ENCODE data around the gene CCDC178. TPM values are rescaled to one million over a fixed set of nuclear protein-coding genes. Genes with fewer than 3 reads are reported as not detected.
"Not testable (repeated sequence)": the region's sequence is repeated elsewhere in the genome, so short reads cannot be mapped to it uniquely, and the experiment has no call there.

Gene CCDC178
- total RNA-seq, 1 donor from 2014 or later: 0.35 TPM

- no peak for DNase-seq
- intact Hi-C loops (cut with DNase I): no loop called here
- ATAC-seq (ENCODE audit: poor library complexity): no peak
Measured at GRCh38 chr18:33157893-33158292, 282.6 kb downstream of the CCDC178 start.

GRCh38 chr18:33156906-33157470 lies 283.5 kb downstream of the CCDC178 start:
- no peak for ATAC-seq (ENCODE audit: poor library complexity)
- intact Hi-C loops (cut with DNase I): no loop called here
- no peak for DNase-seq

- intact Hi-C loops (cut with DNase I): no loop called here
- ATAC-seq (ENCODE audit: poor library complexity) (no peak), DNase-seq (no peak)
Measured at GRCh38 chr18:33154049-33154448, 286.5 kb downstream of the CCDC178 start.

GRCh38 chr18:33152376-33152775 lies 288.1 kb downstream of the CCDC178 start:
- DNase-seq: no peak
- no peak for ATAC-seq (ENCODE audit: poor library complexity)
- intact Hi-C loops (cut with DNase I): no loop called here

- DNase-seq; intact Hi-C loops (cut with DNase I); ATAC-seq (ENCODE audit: poor library complexity): not testable (repeated sequence)
Measured at GRCh38 chr18:33147811-33148210, 292.7 kb downstream of the CCDC178 start.

- DNase-seq (no peak), ATAC-seq (ENCODE audit: poor library complexity) (no peak)
- intact Hi-C loops (cut with DNase I): no loop called here
Measured at GRCh38 chr18:33146014-33146413, 294.5 kb downstream of the CCDC178 start.

- intact Hi-C loops (cut with DNase I): no loop called here
- DNase-seq (no peak), ATAC-seq (ENCODE audit: poor library complexity) (no peak)
Measured at GRCh38 chr18:33135951-33136660, 304.4 kb downstream of the CCDC178 start.

GRCh38 chr18:33132657-33133056 lies 307.9 kb downstream of the CCDC178 start:
- ATAC-seq (ENCODE audit: poor library complexity): no peak
- no peak for DNase-seq
- intact Hi-C loops (cut with DNase I): no loop called here

- no peak for DNase-seq
- intact Hi-C loops (cut with DNase I): no loop called here
- no peak for ATAC-seq (ENCODE audit: poor library complexity)
Measured at GRCh38 chr18:33128581-33128980, 311.9 kb downstream of the CCDC178 start.

GRCh38 chr18:33123862-33124518 lies 316.5 kb downstream of the CCDC178 start:
- no peak for DNase-seq
- ATAC-seq (ENCODE audit: poor library complexity): no peak
- intact Hi-C loops (cut with DNase I): no loop called here

- DNase-seq (no peak), ATAC-seq (ENCODE audit: poor library complexity) (no peak)
- intact Hi-C loops (cut with DNase I): no loop called here
Measured at GRCh38 chr18:33116376-33116775, 324.1 kb downstream of the CCDC178 start.

GRCh38 chr18:33115917-33116316 lies 324.6 kb downstream of the CCDC178 start:
- ATAC-seq (ENCODE audit: poor library complexity) (no peak), DNase-seq (no peak)
- intact Hi-C loops (cut with DNase I): no loop called here

- ATAC-seq (ENCODE audit: poor library complexity): no peak
Measured at GRCh38 chr18:33115476-33115875, 325.0 kb downstream of the CCDC178 start.

GRCh38 chr18:33114749-33115148 lies 325.8 kb downstream of the CCDC178 start:
- ATAC-seq (ENCODE audit: poor library complexity): no peak
- DNase-seq: no peak
- intact Hi-C loops (cut with DNase I): no loop called here

More at GRCh38 chr18:33115476-33115875, 325.0 kb downstream of the CCDC178 start:
- intact Hi-C loops (cut with DNase I): no loop called here
- peak; percentile 22 for DNase-seq

- no peak for ATAC-seq (ENCODE audit: poor library complexity)
- DNase-seq: no peak
- intact Hi-C loops (cut with DNase I): no loop called here
Measured at GRCh38 chr18:33113416-33113815, 327.1 kb downstream of the CCDC178 start.

GRCh38 chr18:33107511-33107910 lies 333.0 kb downstream of the CCDC178 start:
- no peak for ATAC-seq (ENCODE audit: poor library complexity)
- intact Hi-C loops (cut with DNase I): no loop called here
- no peak for DNase-seq

- DNase-seq (no peak), ATAC-seq (ENCODE audit: poor library complexity) (no peak)
- intact Hi-C loops (cut with DNase I): no loop called here
Measured at GRCh38 chr18:33101316-33101715, 339.2 kb downstream of the CCDC178 start.

- DNase-seq: no peak
- ATAC-seq (ENCODE audit: poor library complexity): no peak
- intact Hi-C loops (cut with DNase I): no loop called here
Measured at GRCh38 chr18:33099626-33100025, 340.9 kb downstream of the CCDC178 start.

- no peak for ATAC-seq (ENCODE audit: poor library complexity)
- no peak for DNase-seq
- intact Hi-C loops (cut with DNase I): no loop called here
Measured at GRCh38 chr18:33097126-33097525, 343.4 kb downstream of the CCDC178 start.

GRCh38 chr18:33090461-33090860 lies 350.1 kb downstream of the CCDC178 start:
- no peak for ATAC-seq (ENCODE audit: poor library complexity)
- intact Hi-C loops (cut with DNase I): no loop called here

More at GRCh38 chr18:33090461-33090860, 350.1 kb downstream of the CCDC178 start:
- DNase-seq: no peak
